ENCODE data around the gene CD209.

The CD209 gene

DNA sequence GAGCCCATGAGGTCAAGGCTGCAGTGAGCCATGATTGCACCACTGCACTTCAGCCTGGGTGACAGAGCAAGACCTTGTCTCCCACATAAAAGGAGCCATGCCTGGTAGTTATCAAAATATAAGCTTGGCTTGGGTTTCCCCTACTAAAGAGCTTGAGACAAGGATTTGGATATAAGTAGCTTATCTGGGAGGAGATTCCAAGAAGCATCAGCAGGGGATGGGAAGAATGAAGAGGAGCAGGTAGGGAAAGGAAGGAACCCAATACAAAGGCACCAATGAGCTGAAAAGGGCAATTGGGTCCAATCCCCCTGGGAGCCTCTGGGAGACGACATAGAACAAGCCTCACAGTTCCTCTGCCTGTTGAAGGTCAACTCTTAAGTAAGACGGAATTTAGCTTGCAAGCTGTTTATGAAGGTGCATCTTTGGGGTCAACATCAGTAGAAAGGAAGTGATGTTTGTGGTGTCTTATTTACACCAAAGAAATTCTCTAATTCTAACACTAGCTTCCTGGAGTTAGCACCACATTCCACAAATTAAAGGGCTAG, 8.1 kb downstream of the CD209 start:
- H3K27me3 ChIP-seq (ENCODE audit: insufficient read depth, low read depth, severe bottlenecking), result no peaks in the 10 kb centered on the region
- TF ChIP-seq, protein P1, sequence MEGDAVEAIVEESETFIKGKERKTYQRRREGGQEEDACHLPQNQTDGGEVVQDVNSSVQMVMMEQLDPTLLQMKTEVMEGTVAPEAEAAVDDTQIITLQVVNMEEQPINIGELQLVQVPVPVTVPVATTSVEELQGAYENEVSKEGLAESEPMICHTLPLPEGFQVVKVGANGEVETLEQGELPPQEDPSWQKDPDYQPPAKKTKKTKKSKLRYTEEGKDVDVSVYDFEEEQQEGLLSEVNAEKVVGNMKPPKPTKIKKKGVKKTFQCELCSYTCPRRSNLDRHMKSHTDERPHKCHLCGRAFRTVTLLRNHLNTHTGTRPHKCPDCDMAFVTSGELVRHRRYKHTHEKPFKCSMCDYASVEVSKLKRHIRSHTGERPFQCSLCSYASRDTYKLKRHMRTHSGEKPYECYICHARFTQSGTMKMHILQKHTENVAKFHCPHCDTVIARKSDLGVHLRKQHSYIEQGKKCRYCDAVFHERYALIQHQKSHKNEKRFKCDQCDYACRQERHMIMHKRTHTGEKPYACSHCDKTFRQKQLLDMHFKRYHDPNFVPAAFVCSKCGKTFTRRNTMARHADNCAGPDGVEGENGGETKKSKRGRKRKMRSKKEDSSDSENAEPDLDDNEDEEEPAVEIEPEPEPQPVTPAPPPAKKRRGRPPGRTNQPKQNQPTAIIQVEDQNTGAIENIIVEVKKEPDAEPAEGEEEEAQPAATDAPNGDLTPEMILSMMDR (IDR thresholded peaks at IDR 0.05; ENCODE audit: low read depth, low read length), result peak; percentile 23; the same call in 1 of the 2 replicates
- DNase-seq, result peak; percentile 87
- H3K9me3 ChIP-seq (ENCODE audit: severe bottlenecking), result no peaks in the 10 kb centered on the region
- no peak overlapping the region for H3K4me3 ChIP-seq (ENCODE audit: low read depth, low read length)
- no peaks in the 10 kb centered on the region for H3K36me3 ChIP-seq
- H3K27ac ChIP-seq, result no peak overlapping the region

DNA sequence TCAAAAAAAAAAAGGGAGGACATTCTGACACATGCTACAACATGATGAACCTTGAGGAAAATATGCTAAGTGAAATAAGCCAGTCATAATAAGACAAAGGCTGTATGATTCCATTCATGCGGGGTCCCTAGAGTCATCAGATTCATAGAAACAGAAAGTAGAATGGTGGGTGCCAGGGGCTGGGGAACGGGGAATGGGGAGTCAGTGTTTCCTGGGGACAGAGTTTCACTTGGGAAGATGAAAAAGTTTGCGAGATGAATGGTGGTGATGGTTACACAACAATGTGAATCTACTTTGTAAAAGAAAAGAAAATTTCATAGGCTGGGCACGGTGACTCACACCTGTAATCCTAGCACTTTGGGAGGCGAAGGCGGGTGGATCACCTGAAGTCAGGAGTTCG, 9.3 kb downstream of the CD209 start:
- Histone ChIP-seq H3K27me3 (ENCODE audit: insufficient read depth, low read depth, severe bottlenecking) (no peaks in the 10 kb centered on the region), H3K4me3 (ENCODE audit: low read depth, low read length) (no peak overlapping the region), H3K9me3 (ENCODE audit: severe bottlenecking) (no peaks in the 10 kb centered on the region), H3K36me3 (no peaks in the 10 kb centered on the region), H3K27ac (no peak overlapping the region)
- DNase-seq, result no peak
- TF ChIP-seq, protein P1 (IDR thresholded peaks at IDR 0.05; ENCODE audit: low read depth, low read length), result no peak

DNA sequence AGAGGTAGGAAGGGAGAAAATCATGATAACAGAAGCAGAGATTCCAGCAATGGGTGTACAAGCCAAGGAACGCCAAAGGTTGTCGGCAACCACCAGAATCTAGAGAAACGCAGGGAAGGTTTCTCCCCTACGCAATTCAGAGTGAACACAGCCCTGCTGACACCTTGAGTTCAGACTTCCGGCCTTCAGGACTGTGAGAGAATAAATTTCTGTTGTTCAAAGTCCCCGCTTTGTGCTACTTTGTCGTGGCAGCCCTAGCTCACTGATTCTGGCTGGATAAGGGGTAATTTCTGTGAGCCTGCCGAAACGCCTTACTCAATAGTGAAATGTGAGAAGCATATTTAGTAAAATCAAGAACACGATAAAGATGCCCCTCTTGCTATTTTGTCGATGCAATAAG, 10.1 kb downstream of the CD209 start:
- DNase-seq, result no peak
- Histone ChIP-seq H3K36me3 (no peaks in the 10 kb centered on the region), H3K27me3 (ENCODE audit: insufficient read depth, low read depth, severe bottlenecking) (no peaks in the 10 kb centered on the region), H3K4me3 (ENCODE audit: low read depth, low read length) (no peak overlapping the region), H3K9me3 (ENCODE audit: severe bottlenecking) (no peaks in the 10 kb centered on the region), H3K27ac (no peak overlapping the region)
- TF ChIP-seq, protein P1 (IDR thresholded peaks at IDR 0.05; ENCODE audit: low read depth, low read length), result no peak

DNA sequence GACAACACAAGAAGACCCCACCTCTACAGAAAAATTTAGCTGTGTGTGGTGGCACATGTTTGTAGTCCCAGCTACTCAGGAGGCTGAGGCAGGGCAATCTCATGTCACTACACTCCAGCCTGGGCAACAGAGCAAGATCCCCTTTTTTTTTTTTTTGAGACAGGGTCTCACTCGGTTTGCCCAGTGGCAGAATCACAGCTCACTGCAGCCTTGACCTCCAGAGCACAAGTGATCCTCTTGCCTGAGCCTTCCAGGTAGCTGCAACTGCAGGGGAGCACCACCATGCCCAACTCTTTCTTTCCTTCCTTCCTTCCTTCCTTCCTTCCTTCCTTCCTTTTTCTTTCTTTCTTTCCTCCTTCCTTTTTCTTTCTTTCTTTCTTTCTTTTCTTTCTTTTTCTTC, 11.2 kb downstream of the CD209 start:
- no peak overlapping the region for H3K4me3 ChIP-seq (ENCODE audit: low read depth, low read length)
- TF ChIP-seq, protein P1 (IDR thresholded peaks at IDR 0.05; ENCODE audit: low read depth, low read length), result no peak
- H3K9me3 ChIP-seq (ENCODE audit: severe bottlenecking), result no peaks in the 10 kb centered on the region
- H3K36me3 ChIP-seq, result no peaks in the 10 kb centered on the region
- H3K27me3 ChIP-seq (ENCODE audit: insufficient read depth, low read depth, severe bottlenecking), result no peaks in the 10 kb centered on the region
- no peak overlapping the region for H3K27ac ChIP-seq
- DNase-seq, result no peak

DNA sequence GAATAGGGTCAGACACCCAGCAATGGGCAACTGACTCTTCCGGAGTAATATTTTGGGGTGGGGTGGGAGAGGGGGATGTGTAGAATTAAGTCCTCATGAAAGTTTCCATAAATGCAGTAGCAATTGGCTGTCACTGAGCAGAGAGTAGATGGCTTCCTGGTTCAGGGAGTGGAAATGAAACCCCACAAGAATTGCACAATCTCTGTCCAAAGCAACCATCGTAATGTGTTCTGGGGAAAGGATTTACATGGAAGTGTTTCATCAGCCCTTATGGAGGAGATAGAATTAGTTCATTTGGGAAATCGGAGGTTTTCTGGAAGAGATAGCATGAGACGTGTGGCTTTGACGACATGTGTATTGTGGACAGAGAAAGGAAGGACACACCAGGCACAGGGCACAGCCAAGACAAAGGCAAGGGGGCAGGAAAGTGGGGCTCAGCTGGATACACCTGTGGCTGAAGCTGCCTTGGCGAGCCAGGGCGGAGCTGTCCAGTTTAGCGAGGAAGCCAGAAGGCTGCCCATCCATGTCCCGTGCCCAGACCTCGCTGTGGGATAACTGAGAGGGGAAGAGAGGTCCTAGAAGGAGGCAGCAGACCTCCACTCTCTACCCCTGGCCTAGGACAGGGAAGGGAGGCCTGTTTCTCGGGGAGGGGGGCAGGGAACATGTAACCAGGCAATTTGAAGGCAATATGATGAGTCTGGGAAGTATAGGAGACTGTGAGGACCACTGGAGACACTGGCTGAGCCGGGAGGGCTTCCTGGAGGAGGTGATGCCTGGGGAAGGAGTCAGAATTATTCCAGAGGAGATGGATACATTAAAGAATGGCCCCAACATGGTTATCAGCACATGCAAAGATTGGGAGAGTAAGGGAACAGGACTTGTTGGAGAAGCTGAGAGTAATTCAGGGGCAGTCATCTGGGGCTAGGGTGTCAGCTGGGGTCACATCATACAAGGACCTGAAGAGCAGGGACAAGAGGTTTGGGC, 12.8 kb downstream of the CD209 start:
- DNase-seq, result no peak
- H3K27me3 ChIP-seq (ENCODE audit: insufficient read depth, low read depth, severe bottlenecking), result no peaks in the 10 kb centered on the region
- H3K4me3 ChIP-seq (ENCODE audit: low read depth, low read length), result no peak overlapping the region
- no peaks in the 10 kb centered on the region for H3K36me3 ChIP-seq
- H3K27ac ChIP-seq, result no peak overlapping the region
- TF ChIP-seq, protein P1 (IDR thresholded peaks at IDR 0.05; ENCODE audit: low read depth, low read length), result no peak
- no peaks in the 10 kb centered on the region for H3K9me3 ChIP-seq (ENCODE audit: severe bottlenecking)

Measured in WERI-Rb-1 (cell line).